Superior temporal gyrus (tissue), 1 donor: ENCODE results near the gene ALS2.

Source experiments
- DNase-seq: peaks from one replicate; pipeline ENCODE4 v3.0.0-alpha.2; 2016; ENCODE audit errors: extremely low spot score

Gene ALS2

GRCh38 chr2:201758234-201758633 lies 22.5 kb downstream of the ALS2 start:
- DNase-seq: no peak

- no peak for DNase-seq
Observed at GRCh38 chr2:201754717-201755415, 25.9 kb downstream of the ALS2 start.

GRCh38 chr2:201751566-201751965 lies 29.2 kb downstream of the ALS2 start:
- no peak for DNase-seq

- no peak for DNase-seq
Observed at GRCh38 chr2:201746551-201746950, 34.2 kb downstream of the ALS2 start.

GRCh38 chr2:201735486-201735885 lies 45.2 kb downstream of the ALS2 start:
- DNase-seq: no peak

GRCh38 chr2:201734111-201734510 lies 46.6 kb downstream of the ALS2 start:
- no peak for DNase-seq

- no peak for DNase-seq
Observed at GRCh38 chr2:201733544-201733943, 47.2 kb downstream of the ALS2 start.

- no peak for DNase-seq
Observed at GRCh38 chr2:201730651-201731285, 50.0 kb downstream of the ALS2 start.

- no peak for DNase-seq
Observed at GRCh38 chr2:201715459-201715858, 65.3 kb downstream of the ALS2 start.

- DNase-seq: no peak
Observed at GRCh38 chr2:201712726-201713125, 68.0 kb downstream of the ALS2 start.

GRCh38 chr2:201709747-201710146 lies 71.0 kb downstream of the ALS2 start:
- DNase-seq: no peak

GRCh38 chr2:201709049-201709448 lies 71.7 kb downstream of the ALS2 start:
- no peak for DNase-seq

GRCh38 chr2:201707753-201708152 lies 73.0 kb downstream of the ALS2 start:
- DNase-seq: no peak

GRCh38 chr2:201707142-201707541 lies 73.6 kb downstream of the ALS2 start:
- DNase-seq: no peak

- no peak for DNase-seq
Observed at GRCh38 chr2:201704536-201704935, 76.2 kb downstream of the ALS2 start.

GRCh38 chr2:201701646-201702045 lies 79.1 kb downstream of the ALS2 start:
- DNase-seq: peak; percentile 51

- no peak for DNase-seq
Observed at GRCh38 chr2:201699416-201699815, 81.3 kb downstream of the ALS2 start.

- DNase-seq: no peak
Observed at GRCh38 chr2:201698588-201699226, 82.0 kb downstream of the ALS2 start, which contains the start of gene MPP4. Gene MPP4, minus strand, starts transcription at chr2:201698644. Its CDS starts 4,690 bp downstream, at chr2:201693954.

GRCh38 chr2:201697899-201698298 lies 82.8 kb downstream of the ALS2 start:
- DNase-seq: no peak

GRCh38 chr2:201696151-201696659 lies 84.5 kb downstream of the ALS2 start:
- DNase-seq: peak; percentile 15

- no peak for DNase-seq
Observed at GRCh38 chr2:201685156-201685555, 95.6 kb downstream of the ALS2 start.

- no peak for DNase-seq
Observed at GRCh38 chr2:201680743-201681142, 100.0 kb downstream of the ALS2 start.

GRCh38 chr2:201678401-201678800 lies 102.3 kb downstream of the ALS2 start:
- no peak for DNase-seq
